Measurements from ENCODE around the gene CENPP.

- no peak for TF ChIP-seq POLR2A (IDR thresholded peaks at IDR 0.05)
- TF ChIP-seq CTCF (IDR thresholded peaks at IDR 0.05) = no peak
Observed at GRCh38 chr9:92353051-92353450, 27.3 kb downstream of the CENPP start.

Data from thyroid gland (tissue), 4 donors.